CD14-positive monocyte (primary cell): ENCODE measurements around the gene PCOLCE2. TPM values are rescaled to one million over a fixed set of nuclear protein-coding genes. Genes with fewer than 3 reads are reported as not detected.
A peak's percentile ranks its signal among the peaks of the same experiment; 100 is the strongest.

Experiments
- DNase-seq, 3 donors: peaks; one replicate each; pipeline ENCODE4 v3.0.0-alpha.2; 2011 to 2022
- H2AFZ ChIP-seq: 2 replicates; pipeline ENCODE4 v1.6.0; 2012; ENCODE audit warnings: mild to moderate bottlenecking, low read depth, low read length, inconsistent platforms; ENCODE audit not compliant: insufficient read depth, poor library complexity, severe bottlenecking
- H3K27ac ChIP-seq, 2 donors: 1 replicate in 1 of 2; 2 replicates in 1 of 2; pipeline ENCODE4 v1.5.1; 2012 to 2013; ENCODE audit warnings: low read length in 2 of 2, control low read depth in 1 of 2, inconsistent platforms in 1 of 2, low read depth in 1 of 2, mild to moderate bottlenecking in 1 of 2
- H3K27me3 ChIP-seq, 2 donors: one replicate each; pipeline versions ENCODE4 v1.6.0 to v1.6.1; 2011 to 2013; ENCODE audit warnings: low read length in 2 of 2; ENCODE audit not compliant: control insufficient read depth in 2 of 2, insufficient read depth in 2 of 2
- H3K36me3 ChIP-seq, 2 donors: replicated peaks in 1 of 2; 1 replicate in 1 of 2; 2 replicates in 1 of 2; pipeline versions ENCODE4 v1.5.1 to v1.6.1; 2012 to 2013; ENCODE audit warnings: low read length in 2 of 2, control low read depth in 1 of 2, inconsistent platforms in 1 of 2, mild to moderate bottlenecking in 1 of 2; ENCODE audit not compliant: insufficient read depth in 2 of 2, control insufficient read depth in 1 of 2
- H3K4me1 ChIP-seq, 2 donors: 1 replicate in 1 of 2; 2 replicates in 1 of 2; pipeline versions ENCODE4 v1.5.1 to v1.6.1; 2012 to 2013; ENCODE audit warnings: low read length in 2 of 2, control low read depth in 1 of 2, inconsistent platforms in 1 of 2, mild to moderate bottlenecking in 1 of 2, moderate library complexity in 1 of 2; ENCODE audit not compliant: insufficient read depth in 2 of 2, control insufficient read depth in 1 of 2
- H3K4me2 ChIP-seq: replicated peaks from 2 replicates; pipeline ENCODE3; 2012; ENCODE audit warnings: low read length, moderate library complexity, mild to moderate bottlenecking; ENCODE audit not compliant: poor library complexity, severe bottlenecking; ENCODE audit errors: extremely low read depth
- H3K4me3 ChIP-seq, 3 experiments: fragments of 200-600 bp in 1 of 3; sonication (generic) in 1 of 3; replicated peaks in 1 of 3; 1 replicate in 2 of 3; 2 replicates in 1 of 3; pipeline ENCODE4 v1.5.1; 2011 to 2013; ENCODE audit warnings: low read length in 3 of 3, mild to moderate bottlenecking in 3 of 3, control low read depth in 2 of 3, low read depth in 2 of 3, inconsistent platforms in 1 of 3, moderate library complexity in 1 of 3
- H3K79me2 ChIP-seq: 2 replicates; pipeline ENCODE4 v1.6.0; 2012; ENCODE audit warnings: mild to moderate bottlenecking, control low read depth, inconsistent platforms, low read length, moderate library complexity; ENCODE audit not compliant: insufficient read depth
- H3K9ac ChIP-seq: 2 replicates; pipeline ENCODE4 v1.6.0; 2017; ENCODE audit warnings: low read length, mild to moderate bottlenecking; ENCODE audit not compliant: insufficient read depth, poor library complexity, severe bottlenecking
- H3K9me3 ChIP-seq, 2 donors: replicated peaks in 1 of 2; 1 replicate in 1 of 2; 2 replicates in 1 of 2; pipeline versions ENCODE4 v1.5.1 to v1.6.1; 2012 to 2013; ENCODE audit warnings: low read length in 2 of 2, control low read depth in 1 of 2; ENCODE audit not compliant: control insufficient read depth in 1 of 2, insufficient read depth in 1 of 2
- H4K20me1 ChIP-seq: 2 replicates; pipeline ENCODE4 v1.6.0; 2012; ENCODE audit warnings: mild to moderate bottlenecking, low read length, control low read depth, moderate library complexity; ENCODE audit not compliant: insufficient read depth
- H3K27ac Mint-ChIP-seq, 7 donors: one replicate each; pipeline ENCODE4 v1.8.0; 2020; ENCODE audit warnings: mild to moderate bottlenecking in 7 of 7, mixed read lengths in 7 of 7, moderate library complexity in 6 of 7, inconsistent platforms in 2 of 7
- H3K27me3 Mint-ChIP-seq, 3 donors: one replicate each; pipeline ENCODE4 v1.8.0; 2021 to 2022; ENCODE audit warnings: low read depth in 3 of 3, mild to moderate bottlenecking in 3 of 3, mixed read lengths in 3 of 3, moderate library complexity in 3 of 3, inconsistent platforms in 1 of 3
- H3K36me3 Mint-ChIP-seq, 2 donors: one replicate each; pipeline ENCODE4 v1.8.0; 2020; ENCODE audit warnings: mixed read lengths in 2 of 2, inconsistent platforms in 1 of 2, mild to moderate bottlenecking in 1 of 2
- H3K4me1 Mint-ChIP-seq: one replicate; pipeline ENCODE4 v1.8.0; 2020; ENCODE audit warnings: mild to moderate bottlenecking, mixed read lengths
- H3K4me3 Mint-ChIP-seq, 2 donors: one replicate each; pipeline ENCODE4 v1.8.0; 2020; ENCODE audit warnings: mild to moderate bottlenecking in 2 of 2, mixed read lengths in 2 of 2, moderate library complexity in 1 of 2
- H3K9me3 Mint-ChIP-seq, 7 donors: one replicate each; pipeline ENCODE4 v1.8.0; 2020 to 2022; ENCODE audit warnings: mixed read lengths in 7 of 7, mild to moderate bottlenecking in 6 of 7, moderate library complexity in 6 of 7, inconsistent platforms in 2 of 7
- CTCF ChIP-seq: fragments of 200-600 bp; IDR thresholded peaks from one replicate; pipeline ENCODE4 v1.8.0; 2022; ENCODE audit warnings: antibody characterized with exemption, mild to moderate bottlenecking
- WGBS: methylation state at CpG from one replicate; pipeline ENCODE4 v1.1.5; 2013; ENCODE audit warnings: missing lambda C conversion rate; ENCODE audit not compliant: insufficient coverage; 5-methylcytosine and 5-hydroxymethylcytosine counted together
- intact Hi-C, 2 donors: fragments of 100-400 bp; cut with micrococcal nuclease; formaldehyde crosslinking; loops; one replicate each; pipeline versions ENCODE4 v1.15.0 to v1.15.1; 2023
- polyA plus RNA-seq, 3 donors: library from polyadenylated mRNA; depleted of rRNA in 1 of 3; unstranded in 2 of 3; stranded (reverse) in 1 of 3; fragments of 300-500 nt in 2 of 3; fragments of >200 nt in 1 of 3; fragmentation: Illumina TruSeq in 2 of 3; gene quantifications; 1 replicate in 2 of 3; 2 replicates in 1 of 3; pipeline ENCODE4 v1.2.3, GENCODE V29; 2012 to 2021

The PCOLCE2 gene
- polyA plus RNA-seq, 3 donors, result not detected

GRCh38 chr3:142863010-142863817, 25.7 kb downstream of the PCOLCE2 start:
- no peak for DNase-seq
- H3K27me3 ChIP-seq, result no peaks in the 10 kb centered on the region
- H3K4me2 ChIP-seq, result no peak overlapping the region
- H3K27ac ChIP-seq, result no peak overlapping the region
- H3K4me3 ChIP-seq, result no peak overlapping the region
- H3K9me3 ChIP-seq, result no peaks in the 10 kb centered on the region
- H3K36me3 Mint-ChIP-seq, result no peaks in the 10 kb centered on the region
- H3K9me3 Mint-ChIP-seq, result no peaks in the 10 kb centered on the region
- intact Hi-C loops, result no loop called here
- no peak overlapping the region for H3K4me3 Mint-ChIP-seq
- H4K20me1 ChIP-seq, result no peaks in the 10 kb centered on the region
- no peaks in the 10 kb centered on the region for H3K36me3 ChIP-seq
- WGBS, result 0% methylated on average over 2 of the region's 7 CpGs
- no peaks in the 10 kb centered on the region for H3K79me2 ChIP-seq
- no peak overlapping the region for H3K9ac ChIP-seq
- H3K27ac Mint-ChIP-seq, result no peak overlapping the region
- H3K4me1 ChIP-seq, result peaks cover 0 to 3% of the 10 kb centered on the region in 2 donors
- H3K27me3 Mint-ChIP-seq, result peaks cover 0 to 3% (median 0%) of the 10 kb centered on the region in 3 donors
- H3K4me1 Mint-ChIP-seq, result peaks cover 27% of the 10 kb centered on the region
- no peak for TF ChIP-seq CTCF
- peak overlapping the region; percentile 39 for H2AFZ ChIP-seq

- H2AFZ ChIP-seq, result no peak overlapping the region
- H3K36me3 Mint-ChIP-seq, result no peaks in the 10 kb centered on the region
These were observed 27.0 kb downstream of the PCOLCE2 start for GRCh38 chr3:142861926-142862325.

More at GRCh38 chr3:142861926-142862325, 27.0 kb downstream of the PCOLCE2 start:
- no peak overlapping the region for H3K4me3 Mint-ChIP-seq
- H3K4me2 ChIP-seq, result no peak overlapping the region
- H3K4me1 Mint-ChIP-seq, result peaks cover 27% of the 10 kb centered on the region
- WGBS, result 100% methylated on average over 1 of the region's 4 CpGs
- no peak overlapping the region for H3K27ac ChIP-seq
- no peaks in the 10 kb centered on the region for H3K79me2 ChIP-seq
- H3K36me3 ChIP-seq, result no peaks in the 10 kb centered on the region
- peaks cover 0 to 3% of the 10 kb centered on the region in 2 donors for H3K4me1 ChIP-seq
- TF ChIP-seq CTCF, result no peak
- H4K20me1 ChIP-seq, result no peaks in the 10 kb centered on the region
- no peak for DNase-seq
- H3K27me3 Mint-ChIP-seq, result peaks cover 0 to 3% (median 0%) of the 10 kb centered on the region in 3 donors
- intact Hi-C loops, result no loop called here
- H3K4me3 ChIP-seq, result no peak overlapping the region
- no peak overlapping the region for H3K9ac ChIP-seq
- no peaks in the 10 kb centered on the region for H3K9me3 ChIP-seq
- no peaks in the 10 kb centered on the region for H3K27me3 ChIP-seq
- no peaks in the 10 kb centered on the region for H3K9me3 Mint-ChIP-seq
- no peak overlapping the region for H3K27ac Mint-ChIP-seq
